ENCODE results near the gene SCRG1.

The SCRG1 gene

GRCh38 chr4:173362666-173363065, 36.2 kb downstream of the SCRG1 start:
- DNase-seq, result no peak

GRCh38 chr4:173360587-173361221, 38.2 kb downstream of the SCRG1 start:
- DNase-seq, result peak in 1 of 51 donors; percentile 17

- no peak for DNase-seq
Measured at GRCh38 chr4:173357939-173358338, 41.0 kb downstream of the SCRG1 start.

- DNase-seq, result no peak
Measured at GRCh38 chr4:173347467-173347866, 51.4 kb downstream of the SCRG1 start.

- no peak for DNase-seq
Measured at GRCh38 chr4:173346074-173346473, 52.8 kb downstream of the SCRG1 start.

- DNase-seq, result no peak
Measured at GRCh38 chr4:173345648-173346047, 53.3 kb downstream of the SCRG1 start.

- no peak for DNase-seq
Measured at GRCh38 chr4:173343832-173344397, 55.0 kb downstream of the SCRG1 start.

- no peak for DNase-seq
Measured at GRCh38 chr4:173337463-173337862, 61.5 kb downstream of the SCRG1 start.

GRCh38 chr4:173334891-173335752, 63.8 kb downstream of the SCRG1 start:
- DNase-seq, result peak in 34 of 51 donors; percentile 16 to 76 (median 39)

Measured in hypothalamus (tissue), 51 donors.